Mucosa of descending colon (tissue), 3 donors: Measurements from ENCODE around the gene SLC27A5. TPM values are rescaled to one million over a fixed set of nuclear protein-coding genes. Genes with fewer than 3 reads are reported as not detected.
"Not testable (repeated sequence)": the region's sequence is repeated elsewhere in the genome, so short reads cannot be mapped to it uniquely, and the experiment has no call there.

Experiments
- ATAC-seq: fragments of 200-7000 bp; cut with Tn5 transposase; one replicate; pipeline ENCODE4 v1.9.1; 2020; ENCODE audit warnings: mild to moderate bottlenecking, moderate library complexity
- DNase-seq, 3 donors: peaks; one replicate each; pipeline ENCODE4 v3.0.0-alpha.2; 2020
- H3K36me3 ChIP-seq: fragments of 200-600 bp; one replicate; pipeline ENCODE4 v1.8.0; 2021; ENCODE audit warnings: low read depth, mild to moderate bottlenecking
- H3K4me1 ChIP-seq: fragments of 200-600 bp; one replicate; pipeline ENCODE4 v1.8.0; 2021; ENCODE audit warnings: low read depth, mild to moderate bottlenecking
- H3K4me3 ChIP-seq: fragments of 200-600 bp; one replicate; pipeline ENCODE4 v1.8.0; 2021; ENCODE audit warnings: mild to moderate bottlenecking
- H3K9me3 ChIP-seq: fragments of 200-600 bp; one replicate; pipeline ENCODE4 v1.8.0; 2021; ENCODE audit warnings: mild to moderate bottlenecking
- intact Hi-C, 2 donors: fragments of 100-400 bp; cut with DNase I in 1 of 2; cut with micrococcal nuclease in 1 of 2; formaldehyde crosslinking; loops; one replicate each; pipeline versions ENCODE4 v1.11.0 to v1.11.1; 2022; cut with DNase I, micrococcal nuclease
- total RNA-seq, 3 donors: library from RNA; stranded (reverse); fragmentation: NEBNext Ultra II Directional in 2 of 3; extraction: Animal tissue kit (Norgen Biotek cat#: 25700) in 2 of 3; gene quantifications; one replicate each; pipeline versions ENCODE4 v1.2.1 to v1.2.4, GENCODE V29; 2021 to 2023
- TF ChIP-seq, protein P1 (sequence below): fragments of 200-600 bp; IDR thresholded peaks from one replicate; pipeline ENCODE4 v1.8.0; 2022; ENCODE audit warnings: antibody characterized with exemption, mild to moderate bottlenecking
- donor health status: DM: no; HTN: no; CAD: no; lungs with moderate emphysema.
- donor health status: DM: no; HTN: no; CAD: no.
- donor health status: DM: no; HTN: yes; CAD: no.

The SLC27A5 gene
- total RNA-seq, 3 donors from 2014 or later = 1.6 to 7.1 (median 3.9) TPM

DNA sequence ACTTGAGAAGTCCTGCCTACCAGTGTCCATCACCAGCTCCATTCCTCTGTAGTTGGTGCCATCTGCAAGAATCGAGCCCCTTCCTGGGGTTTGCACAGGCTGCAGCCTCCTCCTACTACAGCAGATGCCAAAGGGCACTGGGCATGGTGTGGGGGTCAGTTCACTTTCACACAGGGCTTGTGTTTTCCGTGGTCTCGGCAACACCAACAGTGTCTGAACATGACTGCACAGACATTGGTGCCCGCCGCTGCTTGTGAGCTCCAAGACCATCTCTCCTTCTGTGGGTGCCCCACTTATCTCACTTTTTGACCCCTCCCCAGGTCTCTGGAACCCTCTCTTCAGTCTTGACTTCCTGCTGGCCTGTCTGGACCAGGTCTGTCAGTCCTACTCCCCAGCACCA, 20.4 kb downstream of the SLC27A5 start:
- Histone ChIP-seq H3K36me3 (no peaks in the 10 kb centered on the region), H3K4me1 (no peaks in the 10 kb centered on the region), H3K4me3 (no peak overlapping the region), H3K9me3 (no peaks in the 10 kb centered on the region)
- intact Hi-C loops = no loop called here
- no peak for ATAC-seq
- TF ChIP-seq, protein P1, sequence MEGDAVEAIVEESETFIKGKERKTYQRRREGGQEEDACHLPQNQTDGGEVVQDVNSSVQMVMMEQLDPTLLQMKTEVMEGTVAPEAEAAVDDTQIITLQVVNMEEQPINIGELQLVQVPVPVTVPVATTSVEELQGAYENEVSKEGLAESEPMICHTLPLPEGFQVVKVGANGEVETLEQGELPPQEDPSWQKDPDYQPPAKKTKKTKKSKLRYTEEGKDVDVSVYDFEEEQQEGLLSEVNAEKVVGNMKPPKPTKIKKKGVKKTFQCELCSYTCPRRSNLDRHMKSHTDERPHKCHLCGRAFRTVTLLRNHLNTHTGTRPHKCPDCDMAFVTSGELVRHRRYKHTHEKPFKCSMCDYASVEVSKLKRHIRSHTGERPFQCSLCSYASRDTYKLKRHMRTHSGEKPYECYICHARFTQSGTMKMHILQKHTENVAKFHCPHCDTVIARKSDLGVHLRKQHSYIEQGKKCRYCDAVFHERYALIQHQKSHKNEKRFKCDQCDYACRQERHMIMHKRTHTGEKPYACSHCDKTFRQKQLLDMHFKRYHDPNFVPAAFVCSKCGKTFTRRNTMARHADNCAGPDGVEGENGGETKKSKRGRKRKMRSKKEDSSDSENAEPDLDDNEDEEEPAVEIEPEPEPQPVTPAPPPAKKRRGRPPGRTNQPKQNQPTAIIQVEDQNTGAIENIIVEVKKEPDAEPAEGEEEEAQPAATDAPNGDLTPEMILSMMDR = no peak
- DNase-seq = no peak

DNA sequence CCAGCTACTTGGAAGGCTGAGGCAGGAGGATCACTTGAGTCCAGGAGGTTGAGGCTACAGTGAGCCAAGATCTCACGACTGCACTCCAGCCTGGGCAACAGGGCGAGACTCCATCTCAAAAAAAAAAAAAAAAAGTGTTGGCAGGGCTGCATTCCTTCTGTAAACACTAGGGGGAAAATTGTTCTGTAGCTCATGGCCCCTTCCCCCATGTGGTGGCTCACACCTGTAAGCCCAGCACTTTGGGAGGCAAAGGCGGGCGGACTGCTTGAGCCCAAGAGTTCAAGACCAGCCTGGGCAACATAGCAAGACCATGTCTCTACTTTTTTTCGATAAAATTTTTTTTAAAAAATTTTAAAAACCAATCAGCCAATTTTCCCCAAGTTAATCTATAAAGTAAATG, 27.4 kb downstream of the SLC27A5 start:
- ATAC-seq, H3K4me1 ChIP-seq, DNase-seq: not testable (repeated sequence)

DNA sequence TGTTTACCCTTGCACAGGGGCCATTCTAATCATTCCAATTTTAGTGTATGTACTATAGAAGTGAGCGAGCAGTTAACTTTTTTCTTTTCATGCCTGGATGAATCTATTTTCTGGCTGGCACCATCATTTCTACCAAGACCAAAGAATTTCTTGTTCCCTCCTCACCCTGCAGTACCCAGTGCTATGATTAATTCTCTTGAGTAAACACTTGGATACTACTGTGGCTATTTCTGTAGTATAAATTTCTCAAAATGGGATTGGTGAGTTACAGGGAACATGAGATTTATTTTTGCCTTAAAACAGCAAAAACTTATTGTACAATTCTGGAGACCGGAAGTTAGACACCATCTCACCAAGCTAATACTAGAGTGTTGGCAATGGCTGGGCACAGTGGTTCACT, 28.0 kb downstream of the SLC27A5 start:
- H3K9me3 ChIP-seq = no peaks in the 10 kb centered on the region
- H3K4me1 ChIP-seq = no peaks in the 10 kb centered on the region
- TF ChIP-seq, protein P1 = no peak
- no peak overlapping the region for H3K4me3 ChIP-seq
- no peaks in the 10 kb centered on the region for H3K36me3 ChIP-seq
- intact Hi-C loops = no loop called here
- DNase-seq (no peak), ATAC-seq (no peak)

More for the DNA sequence above, 27.4 kb downstream of the SLC27A5 start:
- H3K9me3 ChIP-seq, intact Hi-C loops, H3K4me3 ChIP-seq, H3K36me3 ChIP-seq: not testable (repeated sequence)

DNA sequence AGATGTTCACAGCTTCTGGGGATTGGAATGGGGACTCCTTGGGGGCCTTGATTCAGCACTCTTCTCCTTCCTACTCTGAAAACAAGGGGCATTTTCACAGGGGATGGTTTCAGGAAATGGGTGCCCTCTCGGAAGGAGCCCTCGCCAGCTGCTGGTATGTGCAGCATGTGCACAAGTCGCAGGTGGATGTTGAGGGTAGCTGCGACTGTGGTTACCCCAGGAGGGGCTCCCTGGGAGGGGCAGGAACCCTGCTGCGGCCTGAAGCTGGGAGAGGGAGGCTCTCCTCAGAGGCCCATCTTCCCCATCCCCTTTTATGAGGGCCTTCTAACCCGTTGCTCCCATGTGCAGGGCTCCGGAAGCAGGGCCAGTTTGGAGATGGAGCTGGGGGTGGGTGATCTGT, 29.4 kb downstream of the SLC27A5 start:
- Histone ChIP-seq H3K9me3 (no peaks in the 10 kb centered on the region), H3K4me1 (no peaks in the 10 kb centered on the region), H3K36me3 (no peaks in the 10 kb centered on the region), H3K4me3 (no peak overlapping the region)
- intact Hi-C loops = no loop called here
- TF ChIP-seq, protein P1 = no peak
- ATAC-seq (no peak), DNase-seq (no peak)

DNA sequence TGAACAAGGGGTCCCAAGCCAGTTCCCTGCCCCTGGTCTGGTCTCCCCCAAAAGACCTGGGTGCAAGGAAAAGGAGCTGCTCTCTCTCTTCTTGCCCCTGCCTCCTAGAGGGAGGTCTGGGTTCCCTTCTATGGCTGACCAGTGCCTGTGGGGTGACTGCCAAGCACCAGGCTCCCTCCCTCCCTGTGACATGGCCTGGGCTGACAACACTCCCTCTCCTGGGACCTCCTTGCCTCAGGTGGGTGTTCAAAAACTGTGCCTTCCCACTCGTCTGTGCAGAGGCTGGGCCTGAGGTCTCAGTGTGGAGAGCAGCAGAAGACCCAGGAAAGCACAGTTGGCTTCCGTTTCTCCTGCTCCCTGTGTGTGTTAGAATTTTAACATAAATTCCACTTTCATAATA, 31.0 kb downstream of the SLC27A5 start:
- no peak for DNase-seq
- no peak for ATAC-seq
- intact Hi-C loops = no loop called here
- TF ChIP-seq, protein P1 = no peak
- Histone ChIP-seq H3K4me1 (peaks cover 5% of the 10 kb centered on the region), H3K36me3 (no peaks in the 10 kb centered on the region), H3K9me3 (no peaks in the 10 kb centered on the region), H3K4me3 (no peak overlapping the region)

DNA sequence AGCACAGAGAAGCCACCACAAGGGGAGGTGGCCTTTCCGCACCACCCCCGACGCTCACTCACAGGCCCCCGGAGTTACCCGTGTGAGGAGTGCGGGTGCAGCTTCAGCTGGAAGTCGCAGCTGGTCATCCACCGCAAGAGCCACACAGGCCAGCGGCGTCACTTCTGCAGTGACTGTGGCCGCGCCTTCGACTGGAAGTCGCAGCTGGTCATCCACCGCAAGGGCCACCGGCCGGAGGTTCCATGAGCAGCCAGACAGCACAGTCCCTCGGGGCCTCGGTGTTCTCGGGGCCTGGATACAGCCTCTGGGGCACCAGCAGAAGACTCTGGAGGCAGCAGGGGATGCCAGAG, 31.3 kb downstream of the SLC27A5 start:
- TF ChIP-seq, protein P1 = no peak

More for the DNA sequence above, 31.3 kb downstream of the SLC27A5 start:
- Histone ChIP-seq H3K4me1 (peaks cover 5% of the 10 kb centered on the region), H3K4me3 (no peak overlapping the region), H3K9me3 (no peaks in the 10 kb centered on the region), H3K36me3 (no peaks in the 10 kb centered on the region)
- DNase-seq = no peak
- no peak for ATAC-seq
- intact Hi-C loops = no loop called here
